Gastroesophageal sphincter (tissue), 4 donors: ENCODE data around the gene STK40. TPM values are rescaled to one million over a fixed set of nuclear protein-coding genes. Genes with fewer than 3 reads are reported as not detected.
A peak's percentile ranks its signal among the peaks of the same experiment; 100 is the strongest.

ENCODE experiments used
- ATAC-seq: fragments of 150-250 bp; one replicate; pipeline ENCODE4 v1.9.1; 2016; ENCODE audit warnings: mild to moderate bottlenecking, moderate library complexity
- H3K27ac ChIP-seq, 4 donors: fragments of 200-600 bp; sonication (generic) in 3 of 4; 1 replicate in 3 of 4; 2 replicates in 1 of 4; pipeline ENCODE4 v1.5.1; 2016 to 2019
- H3K27me3 ChIP-seq: fragments of 200-600 bp; sonication (generic); one replicate; pipeline ENCODE4 v1.5.1; 2019
- H3K36me3 ChIP-seq, 2 donors: fragments of 200-600 bp; sonication (generic); one replicate each; pipeline ENCODE4 v1.5.1; 2019; ENCODE audit warnings: control low read depth in 1 of 2
- H3K4me1 ChIP-seq, 3 donors: fragments of 200-600 bp; sonication (generic); 1 replicate in 2 of 3; 2 replicates in 1 of 3; pipeline ENCODE4 v1.5.1; 2016 to 2019; ENCODE audit warnings: control low read depth in 2 of 3
- H3K4me3 ChIP-seq, 2 donors: fragments of 200-600 bp; sonication (generic); one replicate each; pipeline ENCODE4 v1.5.1; 2019; ENCODE audit warnings: mild to moderate bottlenecking in 1 of 2, moderate library complexity in 1 of 2
- H3K9me3 ChIP-seq, 3 donors: fragments of 200-600 bp; sonication (generic); one replicate each; pipeline ENCODE4 v1.5.1; 2017 to 2019; ENCODE audit warnings: control low read depth in 2 of 3
- EP300 ChIP-seq: sonication (generic); formaldehyde crosslinking; IDR thresholded peaks from one replicate; pipeline ENCODE4 v1.6.1; 2017; ENCODE audit warnings: antibody characterized with exemption, mild to moderate bottlenecking
- POLR2A ChIP-seq, 2 donors: fragments of 450-650 bp; IDR thresholded peaks; one replicate each; pipeline ENCODE4 v1.6.1; 2017; ENCODE audit warnings: antibody characterized with exemption in 2 of 2, mild to moderate bottlenecking in 2 of 2, moderate library complexity in 1 of 2
- POLR2AphosphoS5 ChIP-seq: sonication (generic); formaldehyde crosslinking; IDR thresholded peaks from one replicate; pipeline ENCODE4 v1.6.1; 2017; ENCODE audit warnings: antibody characterized with exemption
- WGBS, 2 donors: methylation state at CpG; one replicate each; pipeline ENCODE4 v1.1.5; 2018; ENCODE audit warnings: low coverage in 1 of 2; 5-methylcytosine and 5-hydroxymethylcytosine counted together
- total RNA-seq, 4 donors: library from RNA; depleted of rRNA; stranded (reverse); fragments of >200 nt; gene quantifications; one replicate each; pipeline ENCODE4 v1.1.0, GENCODE V29; 2016
- TF ChIP-seq, protein P1 (sequence below), 4 experiments: fragments of 200-600 bp in 2 of 4; fragments of 450-650 bp in 2 of 4; sonication (generic) in 1 of 4; IDR thresholded peaks; one replicate each; pipeline ENCODE4 v1.5.1; 2017 to 2019; ENCODE audit warnings: antibody characterized with exemption in 4 of 4, mild to moderate bottlenecking in 2 of 4, moderate library complexity in 2 of 4

STK40 gene
- total RNA-seq, 4 donors from 2014 or later = 39.2 to 127 (median 68.6) TPM

DNA sequence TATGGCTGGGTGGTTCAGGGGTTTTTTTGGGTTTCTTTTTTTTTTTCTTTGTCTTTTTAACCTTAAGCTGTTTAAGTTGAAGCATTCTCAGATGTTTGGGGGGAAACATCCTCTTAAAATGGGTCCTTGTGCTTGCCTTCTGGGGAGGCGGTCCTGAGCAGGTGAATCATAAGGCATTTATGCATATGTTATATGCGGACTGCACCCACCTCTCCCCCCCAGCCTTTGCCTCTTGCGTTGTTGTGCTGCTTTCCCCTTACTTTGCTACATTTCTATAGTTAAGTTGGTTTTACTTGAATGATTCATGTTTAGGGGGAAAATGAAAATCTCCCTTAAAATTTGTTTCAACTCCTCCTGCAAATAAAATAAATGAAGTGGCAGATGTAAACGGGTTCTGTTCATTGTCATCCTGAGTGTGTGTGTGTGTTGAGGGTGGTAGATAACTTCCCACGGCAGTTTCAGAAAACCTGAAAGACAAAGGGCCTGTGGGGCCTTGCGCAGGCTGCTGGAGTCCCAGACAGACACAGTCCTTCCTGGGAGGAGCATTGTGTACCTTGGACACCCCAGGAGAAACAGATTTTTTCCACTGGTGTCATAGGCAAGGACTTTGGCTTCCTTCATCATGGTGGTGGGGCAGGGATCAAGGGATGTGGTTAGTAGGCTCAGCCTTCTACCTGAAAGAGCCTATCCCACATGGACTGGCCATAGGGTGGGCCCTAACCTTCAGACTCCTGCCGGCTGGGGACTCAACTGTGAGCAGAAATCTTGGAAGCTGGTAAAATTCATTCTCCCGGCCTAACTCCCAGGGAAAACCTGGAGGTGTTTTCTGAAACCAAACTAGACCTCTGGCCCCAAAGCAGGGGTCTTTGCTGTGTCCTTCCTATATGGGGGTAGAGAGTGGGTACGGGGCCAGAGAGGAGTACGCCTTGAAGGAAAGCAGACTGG lies 80.5 kb downstream of the STK40 start:
- no peak for ATAC-seq
- peak overlapping the region in 3 of 4 donors; percentile 80 to 84 (median 82) for H3K27ac ChIP-seq
- H3K27me3 ChIP-seq = no peaks in the 10 kb centered on the region
- WGBS, 2 donors = 71 to 84% methylated on average over 7 to 8 of the region's 10 CpGs
- no peaks in the 10 kb centered on the region for H3K9me3 ChIP-seq
- H3K4me1 ChIP-seq = peaks cover 0 to 21% (median 10%) of the 10 kb centered on the region in 3 donors
- no peak overlapping the region for H3K4me3 ChIP-seq
- no peak for TF ChIP-seq POLR2AphosphoS5
- TF ChIP-seq POLR2A (IDR thresholded peaks at IDR 0.05) = no peak
- TF ChIP-seq, protein P1, sequence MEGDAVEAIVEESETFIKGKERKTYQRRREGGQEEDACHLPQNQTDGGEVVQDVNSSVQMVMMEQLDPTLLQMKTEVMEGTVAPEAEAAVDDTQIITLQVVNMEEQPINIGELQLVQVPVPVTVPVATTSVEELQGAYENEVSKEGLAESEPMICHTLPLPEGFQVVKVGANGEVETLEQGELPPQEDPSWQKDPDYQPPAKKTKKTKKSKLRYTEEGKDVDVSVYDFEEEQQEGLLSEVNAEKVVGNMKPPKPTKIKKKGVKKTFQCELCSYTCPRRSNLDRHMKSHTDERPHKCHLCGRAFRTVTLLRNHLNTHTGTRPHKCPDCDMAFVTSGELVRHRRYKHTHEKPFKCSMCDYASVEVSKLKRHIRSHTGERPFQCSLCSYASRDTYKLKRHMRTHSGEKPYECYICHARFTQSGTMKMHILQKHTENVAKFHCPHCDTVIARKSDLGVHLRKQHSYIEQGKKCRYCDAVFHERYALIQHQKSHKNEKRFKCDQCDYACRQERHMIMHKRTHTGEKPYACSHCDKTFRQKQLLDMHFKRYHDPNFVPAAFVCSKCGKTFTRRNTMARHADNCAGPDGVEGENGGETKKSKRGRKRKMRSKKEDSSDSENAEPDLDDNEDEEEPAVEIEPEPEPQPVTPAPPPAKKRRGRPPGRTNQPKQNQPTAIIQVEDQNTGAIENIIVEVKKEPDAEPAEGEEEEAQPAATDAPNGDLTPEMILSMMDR (IDR thresholded peaks at IDR 0.05) = no peak
- TF ChIP-seq EP300 = no peak
- H3K36me3 ChIP-seq = peaks cover 3 to 50% of the 10 kb centered on the region in 2 donors

DNA sequence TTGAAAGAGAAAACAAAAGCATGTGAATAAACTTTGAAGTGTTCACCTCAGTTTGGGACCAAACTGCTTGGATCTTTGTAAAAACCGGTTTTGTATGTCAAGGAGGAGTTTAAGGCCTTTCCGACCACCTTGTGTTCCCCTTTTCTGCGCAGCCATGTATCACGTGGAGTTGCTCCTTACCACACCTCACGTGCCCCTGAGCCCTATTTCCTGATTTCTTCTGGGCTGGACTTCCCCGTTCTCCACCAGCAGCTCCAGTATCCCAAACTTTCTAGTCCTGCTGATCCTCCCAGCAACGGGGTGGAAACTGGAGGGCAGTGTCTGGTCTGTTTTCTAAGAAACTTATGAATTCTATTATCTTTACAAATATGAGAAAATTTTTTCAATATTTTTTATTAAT lies 81.2 kb downstream of the STK40 start:
- Histone ChIP-seq H3K4me1 (peaks cover 0 to 23% (median 10%) of the 10 kb centered on the region in 3 donors), H3K27me3 (no peaks in the 10 kb centered on the region), H3K36me3 (peaks cover 3 to 57% of the 10 kb centered on the region in 2 donors), H3K27ac (no peak overlapping the region), H3K4me3 (no peak overlapping the region), H3K9me3 (no peaks in the 10 kb centered on the region)
- 69 to 73% methylated on average over 6 to 7 of the region's 7 CpGs for WGBS, 2 donors
- no peak for TF ChIP-seq POLR2A (IDR thresholded peaks at IDR 0.05)
- TF ChIP-seq POLR2AphosphoS5 = no peak
- TF ChIP-seq, protein P1 (IDR thresholded peaks at IDR 0.05) = no peak
- no peak for TF ChIP-seq EP300
- ATAC-seq = no peak

DNA sequence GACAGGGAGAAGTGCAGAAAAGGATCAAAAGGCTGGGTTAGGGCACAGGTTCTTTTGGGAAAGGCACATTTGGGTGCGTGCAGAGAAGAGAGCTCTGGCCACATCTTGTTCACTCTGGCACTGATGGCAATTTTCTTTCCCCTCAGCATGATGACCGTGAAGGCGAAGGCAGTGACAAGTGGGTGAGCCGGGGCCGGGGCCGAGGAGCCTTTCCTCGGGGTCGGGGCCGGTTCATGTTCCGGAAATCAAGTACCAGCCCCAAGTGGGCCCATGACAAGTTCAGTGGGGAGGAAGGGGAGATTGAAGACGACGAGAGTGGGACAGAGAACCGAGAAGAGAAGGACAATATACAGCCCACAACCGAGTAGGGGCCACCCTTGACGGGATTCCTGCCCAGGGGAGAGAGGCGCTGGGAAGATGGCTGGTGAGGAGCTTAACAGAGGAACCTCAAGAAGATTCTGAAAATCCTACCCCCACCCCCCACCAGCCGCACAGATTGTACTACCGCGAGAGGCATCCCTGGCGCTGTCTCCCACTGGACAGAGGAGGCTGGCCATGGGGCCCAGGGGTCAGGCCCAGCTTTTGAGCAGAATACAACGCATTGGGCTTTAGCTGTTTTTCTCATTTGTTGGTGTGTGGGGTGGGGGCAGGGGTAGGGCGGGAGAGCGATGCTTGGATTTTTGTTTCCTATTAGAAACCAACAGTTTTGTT lies 81.9 kb downstream of the STK40 start:
- no peak for ATAC-seq
- Histone ChIP-seq H3K9me3 (no peaks in the 10 kb centered on the region), H3K36me3 (peaks cover 3 to 64% of the 10 kb centered on the region in 2 donors), H3K4me3 (no peak overlapping the region), H3K27ac (no peak overlapping the region), H3K4me1 (peaks cover 0 to 27% (median 10%) of the 10 kb centered on the region in 3 donors), H3K27me3 (no peaks in the 10 kb centered on the region)
- no peak for TF ChIP-seq POLR2AphosphoS5
- TF ChIP-seq, protein P1 (IDR thresholded peaks at IDR 0.05) = no peak
- no peak for TF ChIP-seq EP300
- no peak for TF ChIP-seq POLR2A (IDR thresholded peaks at IDR 0.05)
- 81 to 90% methylated on average over 7 to 23 of the region's 23 CpGs for WGBS, 2 donors

DNA sequence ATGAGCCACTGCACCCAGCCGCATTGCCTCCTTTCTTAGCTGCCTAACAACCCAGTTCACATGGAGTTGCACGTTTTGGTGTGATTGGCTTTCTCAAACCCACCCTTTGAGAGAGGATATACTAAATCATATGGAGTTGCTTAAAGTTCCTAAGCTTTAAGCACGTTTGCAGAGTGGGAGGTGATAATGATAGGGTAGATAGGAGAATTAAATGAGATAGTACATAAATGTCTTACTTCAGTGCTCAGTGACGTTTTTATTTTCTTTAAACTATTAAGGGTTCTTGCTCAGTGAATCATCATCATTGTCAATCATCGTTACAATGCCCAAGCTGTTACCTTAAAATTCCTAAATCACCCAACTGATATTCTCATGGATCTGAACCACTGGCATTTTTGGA lies 82.5 kb downstream of the STK40 start:
- no peak overlapping the region for H3K27ac ChIP-seq
- peaks cover 3 to 70% of the 10 kb centered on the region in 2 donors for H3K36me3 ChIP-seq
- no peak for TF ChIP-seq POLR2A (IDR thresholded peaks at IDR 0.05)
- TF ChIP-seq, protein P1 (IDR thresholded peaks at IDR 0.05) = no peak
- no peak for TF ChIP-seq POLR2AphosphoS5
- WGBS, 2 donors = 57 to 65% methylated on average over 5 of the region's 5 CpGs
- no peak overlapping the region for H3K4me3 ChIP-seq
- no peaks in the 10 kb centered on the region for H3K9me3 ChIP-seq
- peaks cover 0 to 27% (median 10%) of the 10 kb centered on the region in 3 donors for H3K4me1 ChIP-seq
- ATAC-seq = no peak
- H3K27me3 ChIP-seq = no peaks in the 10 kb centered on the region
